Stimulated activated CD4-positive, alpha-beta T cell treated with anti-CD3 and anti-CD28 coated beads, Interleukin-2, amount 100 ng/mL, for 48 hours (primary cell): ENCODE measurements around the gene COL27A1.
"Not testable (repeated sequence)": the region's sequence is repeated elsewhere in the genome, so short reads cannot be mapped to it uniquely, and the experiment has no call there.

Experiments
- DNase-seq, 2 donors: peaks; one replicate each; pipeline ENCODE4 v3.0.0-alpha.2; 2020

COL27A1 gene

GRCh38 chr9:114123031-114123977 lies 32.0 kb upstream of the COL27A1 start:
- DNase-seq: no peak

GRCh38 chr9:114124138-114124537 lies 31.2 kb upstream of the COL27A1 start:
- no peak for DNase-seq

GRCh38 chr9:114124666-114125475 lies 30.5 kb upstream of the COL27A1 start:
- no peak for DNase-seq

GRCh38 chr9:114125476-114126013 lies 29.8 kb upstream of the COL27A1 start:
- no peak for DNase-seq

GRCh38 chr9:114126247-114127060 lies 28.9 kb upstream of the COL27A1 start:
- no peak for DNase-seq

GRCh38 chr9:114128759-114129158 lies 26.6 kb upstream of the COL27A1 start:
- DNase-seq: not testable (repeated sequence)

- DNase-seq: no peak
Observed at GRCh38 chr9:114130141-114130540, 25.2 kb upstream of the COL27A1 start.

GRCh38 chr9:114130624-114131277 lies 24.6 kb upstream of the COL27A1 start:
- DNase-seq: no peak

- DNase-seq: no peak
Observed at GRCh38 chr9:114131808-114132549, 23.4 kb upstream of the COL27A1 start.

GRCh38 chr9:114132550-114132918 lies 22.8 kb upstream of the COL27A1 start:
- DNase-seq: no peak

GRCh38 chr9:114134827-114135396 lies 20.4 kb upstream of the COL27A1 start:
- DNase-seq: no peak

- no peak for DNase-seq
Observed at GRCh38 chr9:114137831-114138230, 17.5 kb upstream of the COL27A1 start.

- no peak for DNase-seq
Observed at GRCh38 chr9:114138552-114138971, 16.8 kb upstream of the COL27A1 start.

- DNase-seq: no peak
Observed at GRCh38 chr9:114139071-114139470, 16.3 kb upstream of the COL27A1 start.

GRCh38 chr9:114140401-114140800 lies 14.9 kb upstream of the COL27A1 start:
- DNase-seq: no peak

- DNase-seq: no peak
Observed at GRCh38 chr9:114140850-114141249, 14.5 kb upstream of the COL27A1 start.

- DNase-seq: no peak
Observed at GRCh38 chr9:114141553-114142402, 13.6 kb upstream of the COL27A1 start.

- no peak for DNase-seq
Observed at GRCh38 chr9:114143234-114143633, 12.1 kb upstream of the COL27A1 start.

- no peak for DNase-seq
Observed at GRCh38 chr9:114146735-114147134, 8.6 kb upstream of the COL27A1 start.

GRCh38 chr9:114149181-114149580 lies 6.2 kb upstream of the COL27A1 start:
- no peak for DNase-seq
